ENCODE measurements around the gene TRPM5. TPM values are rescaled to one million over a fixed set of nuclear protein-coding genes. Genes with fewer than 3 reads are reported as not detected.

TRPM5 gene
- polyA plus RNA-seq, 1 of the 3 experiments (the other 2 are of a cell fraction) = not detected

GRCh38 chr11:2433106-2433925 lies 11.0 kb downstream of the TRPM5 start:
- 65% methylated on average over 12 of the region's 22 CpGs for WGBS (ENCODE audit: low lambda C conversion rate)
- Histone ChIP-seq H3K4me1 (ENCODE audit: control insufficient read depth in 1 of 2, insufficient read depth in 2 of 2, low read depth in 1 of 2, low read length in 1 of 2) (no peaks in the 10 kb centered on the region), H3K27me3 (ENCODE audit: insufficient read depth) (no peaks in the 10 kb centered on the region), H3K4me3 (ENCODE audit: low read depth in 2 of 2, low read length in 1 of 2) (no peak overlapping the region), H3K27ac (ENCODE audit: low read depth in 2 of 2, low read length in 1 of 2) (no peak overlapping the region), H3K9ac (no peak overlapping the region), H3K79me2 (ENCODE audit: insufficient read depth) (no peaks in the 10 kb centered on the region), H3K36me3 (replicated peaks in 1 of 2; ENCODE audit: control insufficient read depth in 1 of 2, insufficient read depth in 2 of 2, low read length in 1 of 2) (no peaks in the 10 kb centered on the region), H3K9me3 (no peaks in the 10 kb centered on the region), H3K9me2 (no peaks in the 10 kb centered on the region), H3K4me2 (no peak overlapping the region), H2AFZ (ENCODE audit: low read depth) (no peak overlapping the region), H4K20me1 (ENCODE audit: insufficient read depth) (no peaks in the 10 kb centered on the region), H3F3A (replicated peaks; ENCODE audit: insufficient read depth) (no peaks in the 10 kb centered on the region)
- TF ChIP-seq, protein P1, sequence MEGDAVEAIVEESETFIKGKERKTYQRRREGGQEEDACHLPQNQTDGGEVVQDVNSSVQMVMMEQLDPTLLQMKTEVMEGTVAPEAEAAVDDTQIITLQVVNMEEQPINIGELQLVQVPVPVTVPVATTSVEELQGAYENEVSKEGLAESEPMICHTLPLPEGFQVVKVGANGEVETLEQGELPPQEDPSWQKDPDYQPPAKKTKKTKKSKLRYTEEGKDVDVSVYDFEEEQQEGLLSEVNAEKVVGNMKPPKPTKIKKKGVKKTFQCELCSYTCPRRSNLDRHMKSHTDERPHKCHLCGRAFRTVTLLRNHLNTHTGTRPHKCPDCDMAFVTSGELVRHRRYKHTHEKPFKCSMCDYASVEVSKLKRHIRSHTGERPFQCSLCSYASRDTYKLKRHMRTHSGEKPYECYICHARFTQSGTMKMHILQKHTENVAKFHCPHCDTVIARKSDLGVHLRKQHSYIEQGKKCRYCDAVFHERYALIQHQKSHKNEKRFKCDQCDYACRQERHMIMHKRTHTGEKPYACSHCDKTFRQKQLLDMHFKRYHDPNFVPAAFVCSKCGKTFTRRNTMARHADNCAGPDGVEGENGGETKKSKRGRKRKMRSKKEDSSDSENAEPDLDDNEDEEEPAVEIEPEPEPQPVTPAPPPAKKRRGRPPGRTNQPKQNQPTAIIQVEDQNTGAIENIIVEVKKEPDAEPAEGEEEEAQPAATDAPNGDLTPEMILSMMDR (IDR thresholded peaks at IDR 0.05) = no peak
- TF ChIP-seq FOXM1 (IDR thresholded peaks at IDR 0.05; ENCODE audit: low read depth) = no peak
- no peak for TF ChIP-seq ELF1 (IDR thresholded peaks at IDR 0.05)
- no peak for TF ChIP-seq MAX (IDR thresholded peaks at IDR 0.05; ENCODE audit: low read depth)
- TF ChIP-seq RCOR1 (IDR thresholded peaks at IDR 0.05; ENCODE audit: low read length) = no peak
- TF ChIP-seq, protein P2, sequence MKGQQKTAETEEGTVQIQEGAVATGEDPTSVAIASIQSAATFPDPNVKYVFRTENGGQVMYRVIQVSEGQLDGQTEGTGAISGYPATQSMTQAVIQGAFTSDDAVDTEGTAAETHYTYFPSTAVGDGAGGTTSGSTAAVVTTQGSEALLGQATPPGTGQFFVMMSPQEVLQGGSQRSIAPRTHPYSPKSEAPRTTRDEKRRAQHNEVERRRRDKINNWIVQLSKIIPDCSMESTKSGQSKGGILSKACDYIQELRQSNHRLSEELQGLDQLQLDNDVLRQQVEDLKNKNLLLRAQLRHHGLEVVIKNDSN (IDR thresholded peaks at IDR 0.05; ENCODE audit: borderline replicate concordance, low read depth) = no peak
- no peak for TF ChIP-seq MXI1 (IDR thresholded peaks at IDR 0.05; ENCODE audit: low read depth, low read length)
- TF ChIP-seq GABPA (IDR thresholded peaks at IDR 0.05; ENCODE audit: low read depth) = no peak
- no peak for TF ChIP-seq NFIC (IDR thresholded peaks at IDR 0.05; ENCODE audit: borderline replicate concordance)
- TF ChIP-seq NRF1 (IDR thresholded peaks at IDR 0.05; ENCODE audit: low read depth, low read length) = no peak
- TF ChIP-seq CHD2 (IDR thresholded peaks at IDR 0.05; ENCODE audit: low read length, partially characterized antibody) = no peak
- no peak for TF ChIP-seq REST (IDR thresholded peaks at IDR 0.05; ENCODE audit: low read depth, low read length)
- no peak for TF ChIP-seq TAF1 (IDR thresholded peaks at IDR 0.05; ENCODE audit: borderline replicate concordance, low read depth, low read length)
- no peak for TF ChIP-seq SMC3 (IDR thresholded peaks at IDR 0.05; ENCODE audit: low read depth, low read length)
- ChIA-PET POLR2A (no interaction called here), CTCF (interaction anchor here (2.9 kb wide), 1 partner anchor 97 kb away, joined by 32 read pairs; no protein-coding TSS in a partner anchor)
- no peak for DNase-seq

All from SK-N-SH (cell line).